ENCODE measurements around the gene CHST10. TPM values are rescaled to one million over a fixed set of nuclear protein-coding genes. Genes with fewer than 3 reads are reported as not detected.

Gene CHST10
- total and polyA plus RNA-seq, 11 donors: 5.8 to 14.1 (median 8.8) TPM

DNA sequence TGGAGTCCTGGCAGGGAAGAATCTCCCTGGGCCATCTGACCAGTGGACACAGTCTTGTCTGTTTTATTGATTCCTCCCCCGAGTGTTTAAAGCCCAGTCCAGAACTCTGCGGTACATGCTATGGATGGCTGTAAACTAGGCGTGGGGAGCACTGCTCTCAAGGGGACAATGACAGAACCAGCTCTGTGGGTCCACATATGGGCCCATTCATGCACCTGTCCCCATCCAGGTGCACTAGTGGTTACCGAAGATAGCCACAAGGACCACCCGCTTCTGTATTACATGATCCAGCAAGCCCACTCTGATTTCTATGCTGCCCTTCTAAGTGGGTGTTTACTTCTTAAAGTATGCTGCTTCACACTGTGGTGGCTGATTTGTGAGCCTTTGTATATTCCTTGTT lies 21.0 kb downstream of the CHST10 start:
- Histone ChIP-seq H3K27ac (no peak overlapping the region), H3K9me3 (no peaks in the 10 kb centered on the region), H3K27me3 (no peaks in the 10 kb centered on the region), H3K36me3 (peaks cover 0 to 76% (median 51%) of the 10 kb centered on the region in 9 donors), H3K4me1 (peaks cover 0 to 2% (median 0%) of the 10 kb centered on the region in 12 donors), H3K4me3 (no peak overlapping the region)
- no peak for DNase-seq
- intact Hi-C loops (cut with DNase I): no loop called here
- TF ChIP-seq, protein P1, sequence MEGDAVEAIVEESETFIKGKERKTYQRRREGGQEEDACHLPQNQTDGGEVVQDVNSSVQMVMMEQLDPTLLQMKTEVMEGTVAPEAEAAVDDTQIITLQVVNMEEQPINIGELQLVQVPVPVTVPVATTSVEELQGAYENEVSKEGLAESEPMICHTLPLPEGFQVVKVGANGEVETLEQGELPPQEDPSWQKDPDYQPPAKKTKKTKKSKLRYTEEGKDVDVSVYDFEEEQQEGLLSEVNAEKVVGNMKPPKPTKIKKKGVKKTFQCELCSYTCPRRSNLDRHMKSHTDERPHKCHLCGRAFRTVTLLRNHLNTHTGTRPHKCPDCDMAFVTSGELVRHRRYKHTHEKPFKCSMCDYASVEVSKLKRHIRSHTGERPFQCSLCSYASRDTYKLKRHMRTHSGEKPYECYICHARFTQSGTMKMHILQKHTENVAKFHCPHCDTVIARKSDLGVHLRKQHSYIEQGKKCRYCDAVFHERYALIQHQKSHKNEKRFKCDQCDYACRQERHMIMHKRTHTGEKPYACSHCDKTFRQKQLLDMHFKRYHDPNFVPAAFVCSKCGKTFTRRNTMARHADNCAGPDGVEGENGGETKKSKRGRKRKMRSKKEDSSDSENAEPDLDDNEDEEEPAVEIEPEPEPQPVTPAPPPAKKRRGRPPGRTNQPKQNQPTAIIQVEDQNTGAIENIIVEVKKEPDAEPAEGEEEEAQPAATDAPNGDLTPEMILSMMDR (IDR thresholded peaks at IDR 0.05): no peak
- TF ChIP-seq POLR2A (IDR thresholded peaks at IDR 0.05): no peak
- ATAC-seq: no peak
- 89 to 96% (median 92%) methylated on average over 5 of the region's 5 CpGs for WGBS, 4 donors

DNA sequence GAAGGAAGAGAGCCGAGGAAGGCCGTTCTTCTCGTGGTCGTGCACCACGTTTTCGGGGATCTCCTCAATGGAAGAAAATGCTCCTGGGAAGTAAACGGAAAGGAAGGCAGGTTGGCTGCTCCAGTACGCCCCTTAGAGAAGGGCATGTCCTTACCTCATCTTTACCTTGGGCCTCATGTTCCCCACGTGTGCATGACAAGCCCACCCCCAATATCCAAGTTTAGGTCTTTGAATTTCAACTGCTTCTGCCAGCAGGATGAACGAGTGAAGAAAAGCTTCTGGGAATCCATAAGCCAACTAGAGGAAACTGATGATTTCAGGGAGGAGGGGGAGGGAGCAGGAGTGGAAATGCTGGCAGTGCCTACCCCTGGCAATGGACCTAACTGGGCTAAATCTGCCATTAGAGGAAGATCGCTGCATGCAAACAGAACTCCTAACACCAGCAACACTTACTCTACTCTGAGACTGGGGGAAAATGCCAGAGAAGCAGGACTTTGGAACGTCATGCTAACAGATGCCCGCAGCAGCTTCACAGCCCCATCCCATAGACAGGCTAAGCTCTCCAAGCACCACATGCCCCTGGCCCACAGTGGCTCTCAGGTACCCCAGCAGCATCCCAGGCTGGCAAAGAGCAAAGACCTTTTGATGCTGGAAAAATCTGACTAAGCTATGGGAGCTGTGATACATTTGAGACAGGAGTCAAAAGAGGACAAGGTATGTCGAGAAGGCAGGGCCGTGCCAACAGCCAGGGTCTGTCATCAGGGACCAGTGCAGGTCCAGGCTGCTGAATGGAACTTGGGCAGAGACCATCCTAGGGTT lies 21.7 kb downstream of the CHST10 start:
- Histone ChIP-seq H3K9me3 (no peaks in the 10 kb centered on the region), H3K27me3 (no peaks in the 10 kb centered on the region), H3K4me1 (peaks cover 0 to 3% (median 0%) of the 10 kb centered on the region in 12 donors), H3K4me3 (no peak overlapping the region), H3K36me3 (peaks cover 0 to 74% (median 46%) of the 10 kb centered on the region in 9 donors), H3K27ac (no peak overlapping the region)
- DNase-seq (no peak), ATAC-seq (no peak)
- intact Hi-C loops (cut with DNase I): no loop called here
- TF ChIP-seq, protein P1 (IDR thresholded peaks at IDR 0.05): no peak
- TF ChIP-seq POLR2A (IDR thresholded peaks at IDR 0.05): no peak
- WGBS, 4 donors: 91 to 93% (median 92%) methylated on average over 15 of the region's 15 CpGs

DNA sequence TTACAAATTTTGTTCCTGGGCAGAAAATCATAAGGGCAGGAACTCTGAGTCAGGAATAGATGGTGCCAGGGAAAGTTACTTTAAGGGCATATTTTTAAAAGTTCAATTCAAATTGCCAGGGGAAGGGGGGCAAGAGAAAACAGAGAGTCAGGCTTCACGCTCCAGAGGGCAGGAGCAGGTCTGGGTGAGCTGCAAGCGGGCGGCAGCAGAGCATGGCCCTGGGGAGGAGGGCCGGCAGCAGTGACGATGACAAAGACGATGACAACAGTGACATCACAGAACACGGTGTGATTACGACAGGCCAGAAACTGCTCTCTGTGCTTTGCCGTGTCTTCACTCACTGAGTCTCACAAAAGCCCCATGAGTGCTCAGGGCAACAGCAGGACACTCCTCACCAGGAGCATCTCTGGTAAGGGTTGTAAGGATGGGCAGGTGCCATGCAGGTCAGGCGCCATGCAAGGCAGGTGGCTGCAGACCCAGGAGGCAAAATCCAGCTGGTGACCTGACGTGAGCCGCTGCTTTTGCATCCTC lies 23.3 kb downstream of the CHST10 start:
- Histone ChIP-seq H3K4me1 (peaks cover 0 to 3% (median 0%) of the 10 kb centered on the region in 12 donors), H3K9me3 (no peaks in the 10 kb centered on the region), H3K27me3 (no peaks in the 10 kb centered on the region), H3K36me3 (peaks cover 0 to 70% (median 44%) of the 10 kb centered on the region in 9 donors), H3K4me3 (no peak overlapping the region), H3K27ac (no peak overlapping the region)
- intact Hi-C loops (cut with DNase I): no loop called here
- 76 to 94% (median 80%) methylated on average over 12 of the region's 12 CpGs for WGBS, 4 donors
- DNase-seq (no peak), ATAC-seq (no peak)
- TF ChIP-seq, protein P1 (IDR thresholded peaks at IDR 0.05): no peak
- no peak for TF ChIP-seq POLR2A (IDR thresholded peaks at IDR 0.05)

DNA sequence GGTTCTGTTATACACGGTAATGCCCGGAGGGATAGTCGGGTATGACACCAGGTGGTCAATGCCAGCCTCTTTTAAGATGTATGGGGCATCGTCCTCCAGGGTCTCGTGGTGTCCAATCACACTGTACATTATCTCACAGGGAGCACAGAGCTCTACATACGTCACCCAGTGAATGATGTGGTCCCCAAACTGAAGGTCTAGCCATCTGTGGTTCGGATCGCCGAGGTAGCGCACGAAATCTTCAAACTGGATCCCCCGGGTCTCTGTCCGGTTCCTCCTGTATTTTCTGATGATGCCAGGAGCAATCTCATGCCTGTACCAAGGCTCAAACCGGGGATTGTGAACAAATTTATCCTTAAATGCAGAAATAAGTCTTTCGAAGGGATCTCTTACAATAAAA lies 24.1 kb downstream of the CHST10 start:
- H3K27me3 ChIP-seq: no peaks in the 10 kb centered on the region
- TF ChIP-seq, protein P1 (IDR thresholded peaks at IDR 0.05): no peak
- no peak for TF ChIP-seq POLR2A (IDR thresholded peaks at IDR 0.05)
- H3K4me3 ChIP-seq: no peak overlapping the region
- no peaks in the 10 kb centered on the region for H3K9me3 ChIP-seq
- ATAC-seq (no peak), DNase-seq (no peak)
- no peak overlapping the region for H3K27ac ChIP-seq
- peaks cover 0 to 70% (median 44%) of the 10 kb centered on the region in 9 donors for H3K36me3 ChIP-seq
- intact Hi-C loops (cut with DNase I): no loop called here
- peaks cover 0 to 3% (median 0%) of the 10 kb centered on the region in 12 donors for H3K4me1 ChIP-seq
- 95 to 96% (median 96%) methylated on average over 15 of the region's 15 CpGs for WGBS, 4 donors

All from heart left ventricle (tissue), 16 donors.